Adrenal gland (tissue), 12 donors: ENCODE results near the gene SMCR8. TPM values are rescaled to one million over a fixed set of nuclear protein-coding genes. Genes with fewer than 3 reads are reported as not detected.

Experiments
- DNase-seq, 7 donors: peaks; one replicate each; pipeline ENCODE4 v3.0.0-alpha.2; 2019 to 2020
- H3K27ac ChIP-seq, 5 donors: fragments of 200-600 bp; sonication (generic) in 4 of 5; 1 replicate in 3 of 5; 2 replicates in 2 of 5; pipeline versions ENCODE4 v1.5.1 to v1.8.0; 2016 to 2020; ENCODE audit warnings: mild to moderate bottlenecking in 1 of 5
- H3K27me3 ChIP-seq: fragments of 200-600 bp; 2 replicates; pipeline ENCODE4 v1.8.0; 2021
- H3K36me3 ChIP-seq, 2 donors: fragments of 200-600 bp; replicated peaks in 1 of 2; 1 replicate in 1 of 2; 2 replicates in 1 of 2; pipeline versions ENCODE4 v1.5.1 to v1.8.0; 2018 to 2022
- H3K4me1 ChIP-seq, 2 donors: fragments of 200-600 bp; replicated peaks in 1 of 2; 1 replicate in 1 of 2; 2 replicates in 1 of 2; pipeline versions ENCODE4 v1.5.1 to v1.8.0; 2018 to 2021
- H3K4me3 ChIP-seq, 4 donors: fragments of 200-600 bp; sonication (generic) in 3 of 4; one replicate each; pipeline ENCODE4 v1.5.1; 2016 to 2018
- H3K9me3 ChIP-seq, 3 donors: fragments of 200-600 bp; sonication (generic) in 1 of 3; replicated peaks in 1 of 3; 1 replicate in 2 of 3; 2 replicates in 1 of 3; pipeline versions ENCODE4 v1.5.1 to v1.8.0; 2016 to 2021
- POLR2A ChIP-seq, 2 donors: fragments of 450-650 bp; IDR thresholded peaks; one replicate each; pipeline ENCODE4 v1.6.1; 2017; ENCODE audit warnings: antibody characterized with exemption in 2 of 2, mild to moderate bottlenecking in 2 of 2, moderate library complexity in 1 of 2
- WGBS, 4 donors: extraction: QIAGEN DNeasy Blood & Tissue Kit in 2 of 4; methylation state at CpG; one replicate each; pipeline versions ENCODE4 v1.1.5 to v1.1.7; 2013 to 2017; 5-methylcytosine and 5-hydroxymethylcytosine counted together
- intact Hi-C, 2 donors: fragments of 100-400 bp; cut with DNase I; formaldehyde crosslinking; loops; one replicate each; pipeline versions ENCODE4 v1.14.1 to v1.15.0; 2022 to 2023
- polyA plus RNA-seq, 3 donors: library from polyadenylated mRNA; stranded (reverse); fragments of 200-250 nt in 2 of 3; fragments of 350-450 nt in 1 of 3; fragmentation: Illumina TruSeq in 1 of 3; extraction: RNeasy Lipid Tissue Mini Kit (QIAGEN cat#74804) in 1 of 3; gene quantifications; one replicate each; pipeline ENCODE4 v1.2.3, GENCODE V29; 2013 to 2014
- total RNA-seq, 9 donors: library from RNA; depleted of rRNA in 4 of 9; stranded (reverse); fragments of >200 nt in 4 of 9; fragments of 120-200 nt in 1 of 9; fragmentation: NEBNext Ultra II Directional in 1 of 9; extraction: Animal tissue kit (Norgen Biotek cat#: 25700) in 1 of 9; gene quantifications; one replicate each; pipeline versions ENCODE4 v1.1.0 to v1.2.4, GENCODE V29; 2013 to 2023
- TF ChIP-seq, protein P1 (sequence below), 6 experiments: fragments of 450-650 bp in 4 of 6; fragments of 200-600 bp in 2 of 6; sonication (generic) in 1 of 6; IDR thresholded peaks; 1 replicate in 5 of 6; 2 replicates in 1 of 6; pipeline versions ENCODE4 v1.5.1 to v1.8.0; 2016 to 2021; ENCODE audit warnings: antibody characterized with exemption in 6 of 6, mild to moderate bottlenecking in 2 of 6, moderate library complexity in 1 of 6
- donor health status: healthy with polysubstance abuse.
- donor health status: Bipolar disorder and iron deficiency.
- donor health status: DM: yes; HTN: yes; CAD: no.
- donor health status: DM: no; HTN: no; CAD: no.
- donor health status: DM: no; HTN: no; CAD: no.
- donor health status: DM: yes; HTN: yes; CAD: no.

SMCR8 gene
- total and polyA plus RNA-seq, 12 donors = 1.7 to 21.4 (median 16.9) TPM

DNA sequence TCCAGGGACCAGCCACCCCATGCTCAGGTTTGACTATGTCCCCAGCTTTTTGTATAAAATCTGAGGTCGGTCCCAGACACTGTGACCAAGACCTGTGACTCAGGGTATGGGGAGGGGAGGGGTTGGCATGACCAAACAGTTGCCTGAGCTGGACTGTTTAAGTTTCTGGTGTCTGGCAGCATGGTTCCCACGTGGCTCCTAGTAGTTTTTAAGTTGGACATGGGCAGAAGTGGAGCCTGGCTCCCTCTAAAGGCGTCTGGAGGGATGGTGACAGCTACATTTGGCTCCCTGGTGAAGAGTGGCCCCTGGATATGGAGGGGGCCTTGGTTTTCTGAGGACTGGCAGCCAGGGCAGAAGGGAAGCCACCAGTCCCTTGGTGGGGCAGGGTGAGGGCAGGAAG lies 7.9 kb downstream of the SMCR8 start:
- Histone ChIP-seq H3K27ac (no peak overlapping the region), H3K4me3 (no peak overlapping the region), H3K9me3 (no peaks in the 10 kb centered on the region), H3K4me1 (peaks cover 0 to 40% of the 10 kb centered on the region in 2 donors), H3K36me3 (peaks cover 0 to 62% of the 10 kb centered on the region in 2 donors), H3K27me3 (no peaks in the 10 kb centered on the region)
- peak in 5 of 7 donors; percentile 41 to 62 (median 56) for DNase-seq
- WGBS, 4 donors = 17 to 51% (median 31%) methylated on average over 2 to 3 of the region's 3 CpGs
- intact Hi-C loops = no loop called here
- TF ChIP-seq, protein P1, sequence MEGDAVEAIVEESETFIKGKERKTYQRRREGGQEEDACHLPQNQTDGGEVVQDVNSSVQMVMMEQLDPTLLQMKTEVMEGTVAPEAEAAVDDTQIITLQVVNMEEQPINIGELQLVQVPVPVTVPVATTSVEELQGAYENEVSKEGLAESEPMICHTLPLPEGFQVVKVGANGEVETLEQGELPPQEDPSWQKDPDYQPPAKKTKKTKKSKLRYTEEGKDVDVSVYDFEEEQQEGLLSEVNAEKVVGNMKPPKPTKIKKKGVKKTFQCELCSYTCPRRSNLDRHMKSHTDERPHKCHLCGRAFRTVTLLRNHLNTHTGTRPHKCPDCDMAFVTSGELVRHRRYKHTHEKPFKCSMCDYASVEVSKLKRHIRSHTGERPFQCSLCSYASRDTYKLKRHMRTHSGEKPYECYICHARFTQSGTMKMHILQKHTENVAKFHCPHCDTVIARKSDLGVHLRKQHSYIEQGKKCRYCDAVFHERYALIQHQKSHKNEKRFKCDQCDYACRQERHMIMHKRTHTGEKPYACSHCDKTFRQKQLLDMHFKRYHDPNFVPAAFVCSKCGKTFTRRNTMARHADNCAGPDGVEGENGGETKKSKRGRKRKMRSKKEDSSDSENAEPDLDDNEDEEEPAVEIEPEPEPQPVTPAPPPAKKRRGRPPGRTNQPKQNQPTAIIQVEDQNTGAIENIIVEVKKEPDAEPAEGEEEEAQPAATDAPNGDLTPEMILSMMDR (IDR thresholded peaks at IDR 0.05) = peak in 1 of 6 experiments; percentile 10
- TF ChIP-seq POLR2A (IDR thresholded peaks at IDR 0.05) = no peak

DNA sequence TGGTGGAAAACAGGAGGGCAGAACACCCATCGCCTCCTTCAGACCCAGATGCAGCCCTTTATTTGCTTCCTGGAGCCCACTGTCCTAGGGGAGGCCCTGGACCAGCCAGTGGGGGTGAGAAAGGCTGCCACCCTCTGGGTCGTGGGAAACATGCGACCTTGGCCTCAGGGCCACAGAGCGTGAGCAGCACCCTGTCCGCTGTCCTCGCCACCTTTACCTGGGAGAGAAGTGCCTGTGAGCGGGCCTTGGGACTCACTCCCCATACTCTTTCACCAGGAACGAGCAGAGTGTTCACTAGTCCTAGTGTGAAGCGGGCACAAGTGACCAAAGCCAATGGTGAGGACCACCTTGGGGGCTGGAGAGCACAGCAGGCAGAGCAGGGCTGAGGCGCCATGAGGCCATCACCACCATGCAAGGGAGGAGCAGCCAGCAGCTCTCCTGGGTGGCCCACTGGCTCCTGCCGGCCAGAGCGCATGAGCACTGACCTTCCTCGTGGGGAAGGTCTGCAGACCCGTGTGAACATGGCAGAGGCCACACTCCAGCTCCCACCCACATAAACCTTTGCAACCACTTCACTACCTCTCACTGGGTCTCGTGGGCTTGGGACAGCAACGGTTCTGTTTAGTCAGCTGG lies 8.5 kb downstream of the SMCR8 start:
- Histone ChIP-seq H3K9me3 (no peaks in the 10 kb centered on the region), H3K4me3 (no peak overlapping the region), H3K4me1 (peaks cover 0 to 34% of the 10 kb centered on the region in 2 donors), H3K27me3 (no peaks in the 10 kb centered on the region), H3K36me3 (peaks cover 0 to 61% of the 10 kb centered on the region in 2 donors), H3K27ac (no peak overlapping the region)
- intact Hi-C loops = no loop called here
- WGBS, 4 donors = 80 to 90% (median 83%) methylated on average over 3 to 16 of the region's 16 CpGs
- TF ChIP-seq, protein P1 (IDR thresholded peaks at IDR 0.05) = no peak
- TF ChIP-seq POLR2A (IDR thresholded peaks at IDR 0.05) = no peak
- no peak for DNase-seq

DNA sequence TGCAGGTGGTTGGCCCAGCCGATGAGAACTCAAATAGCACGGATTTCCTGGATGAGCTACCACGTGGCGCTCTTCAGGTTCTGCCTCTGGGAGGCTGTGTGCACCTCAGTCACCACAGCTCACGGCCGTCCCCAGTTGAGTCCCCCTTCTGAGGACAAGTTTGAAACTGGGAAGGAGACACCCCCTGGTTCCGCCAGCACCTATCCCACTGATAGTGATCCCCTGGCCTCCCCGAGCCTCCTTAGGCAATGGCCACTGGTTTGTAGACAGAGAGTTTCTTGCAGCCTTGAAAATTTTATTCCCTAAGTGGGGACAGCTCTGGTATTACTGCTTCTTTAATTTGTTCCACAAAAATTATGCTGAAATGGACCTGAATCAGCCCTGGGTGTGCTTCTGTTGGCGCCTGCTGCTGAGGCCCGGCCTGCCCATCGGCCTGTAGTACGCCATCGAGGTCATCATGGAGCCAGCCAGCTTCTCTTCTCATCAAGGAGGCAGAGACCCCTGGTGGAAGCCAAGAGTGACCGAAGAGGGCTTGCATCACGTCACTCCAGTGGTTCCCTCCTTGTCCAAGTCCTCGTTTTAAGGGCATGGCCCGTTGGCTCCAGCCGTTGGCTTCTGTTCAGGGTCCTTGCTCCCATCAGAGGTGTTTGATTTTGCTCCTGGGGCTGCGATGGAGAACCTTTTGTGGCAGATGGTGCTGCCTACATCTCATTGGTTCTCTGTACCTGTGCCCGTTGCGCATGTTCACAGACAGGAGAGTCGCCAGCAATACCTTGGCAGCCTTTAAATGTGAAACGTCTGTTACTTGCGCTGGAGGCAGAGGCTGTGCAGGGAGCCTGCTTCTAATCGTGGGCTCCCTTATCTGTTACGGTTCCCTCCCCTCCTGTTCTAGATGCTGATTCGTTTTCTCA lies 9.3 kb downstream of the SMCR8 start:
- DNase-seq = no peak
- TF ChIP-seq, protein P1 (IDR thresholded peaks at IDR 0.05) = no peak
- no peak for TF ChIP-seq POLR2A (IDR thresholded peaks at IDR 0.05)
- Histone ChIP-seq H3K36me3 (peaks cover 0 to 59% of the 10 kb centered on the region in 2 donors), H3K27me3 (no peaks in the 10 kb centered on the region), H3K4me3 (no peak overlapping the region), H3K9me3 (no peaks in the 10 kb centered on the region), H3K4me1 (peaks cover 0 to 26% of the 10 kb centered on the region in 2 donors), H3K27ac (no peak overlapping the region)
- intact Hi-C loops = no loop called here
- 81 to 92% (median 90%) methylated on average over 16 to 27 of the region's 27 CpGs for WGBS, 4 donors

DNA sequence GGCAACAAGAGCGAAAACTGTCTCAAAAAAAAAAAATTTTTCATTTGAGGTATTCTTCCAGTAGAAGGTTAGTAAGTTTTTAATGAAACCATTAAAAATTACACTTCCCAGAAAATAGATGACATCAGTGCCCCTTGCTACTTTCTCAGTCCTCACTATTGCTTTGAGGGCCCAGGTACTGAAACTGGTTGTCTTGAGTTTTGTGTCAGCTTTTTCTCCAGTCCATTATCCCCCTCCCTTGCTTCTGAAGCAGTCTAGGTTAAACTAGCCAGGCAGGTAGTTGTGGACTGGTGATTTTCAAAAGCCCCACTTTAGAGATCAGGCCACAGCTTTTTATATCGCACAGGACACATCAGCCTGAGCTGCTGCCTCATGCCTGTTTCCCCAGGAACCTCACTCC lies 10.9 kb downstream of the SMCR8 start:
- TF ChIP-seq, protein P1 (IDR thresholded peaks at IDR 0.05) = no peak
- Histone ChIP-seq H3K9me3 (no peaks in the 10 kb centered on the region), H3K4me3 (no peak overlapping the region), H3K27me3 (no peaks in the 10 kb centered on the region), H3K27ac (no peak overlapping the region), H3K36me3 (peaks cover 0 to 56% of the 10 kb centered on the region in 2 donors), H3K4me1 (peaks cover 0 to 14% of the 10 kb centered on the region in 2 donors)
- intact Hi-C loops = no loop called here
- 93 to 98% (median 98%) methylated on average over 2 of the region's 2 CpGs for WGBS, 4 donors
- no peak for DNase-seq
